Measurements from ENCODE around the gene HDGF. TPM values are rescaled to one million over a fixed set of nuclear protein-coding genes. Genes with fewer than 3 reads are reported as not detected.

The HDGF gene
- total and polyA plus RNA-seq, 2 donors (not counting 1 experiment from before 2014, with no cell fraction given) = 99.1 to 138 TPM

- H3K9ac ChIP-seq (ENCODE audit: insufficient read depth, low read length) = no peak overlapping the region
- peaks cover 15% of the 10 kb centered on the region for H3K4me1 ChIP-seq (ENCODE audit: control insufficient read depth, extremely low read depth, insufficient read depth, low read length)
- no peaks in the 10 kb centered on the region for H3K36me3 ChIP-seq (ENCODE audit: control insufficient read depth, insufficient read depth, low read length)
- H4K20me1 ChIP-seq (ENCODE audit: control insufficient read depth, extremely low read depth, insufficient read depth, low read length) = no peaks in the 10 kb centered on the region
- no peak for TF ChIP-seq CTCF (conservative IDR thresholded peaks at IDR 0.05 in 1 of 2, IDR thresholded peaks at IDR 0.05 in 1 of 2; ENCODE audit: low read depth in 1 of 2, low read length in 2 of 2)
- no peak for TF ChIP-seq EZH2 (IDR thresholded peaks at IDR 0.05; ENCODE audit: low read length, missing control alignments)
- DNase-seq (ENCODE audit: low read depth in 2 of 2) = no peak
- no peak overlapping the region for H2AFZ ChIP-seq (ENCODE audit: low read length)
- no peaks in the 10 kb centered on the region for H3K27me3 ChIP-seq (ENCODE audit: control insufficient read depth, insufficient read depth, low read length)
- H3K27ac ChIP-seq (ENCODE audit: insufficient read depth, low read length) = no peak overlapping the region
- no peak overlapping the region for H3K4me2 ChIP-seq (ENCODE audit: extremely low read depth, insufficient read depth, low read length)
- H3K79me2 ChIP-seq (ENCODE audit: control insufficient read depth, insufficient read depth, low read length) = no peaks in the 10 kb centered on the region
- H3K4me3 ChIP-seq (replicated peaks in 1 of 4; ENCODE audit: control extremely low read depth in 1 of 4, insufficient read depth in 1 of 4, low read depth in 3 of 4, low read length in 4 of 4) = no peak overlapping the region
- H3K9me3 ChIP-seq (ENCODE audit: control insufficient read depth, insufficient read depth, low read depth, low read length) = no peaks in the 10 kb centered on the region
Observed at GRCh38 chr1:156693848-156694689, 57.4 kb downstream of the HDGF start.

- H3K4me2 ChIP-seq (ENCODE audit: extremely low read depth, insufficient read depth, low read length) = no peak overlapping the region
- H3K79me2 ChIP-seq (ENCODE audit: control insufficient read depth, insufficient read depth, low read length) = no peaks in the 10 kb centered on the region
- no peak for DNase-seq (ENCODE audit: low read depth in 2 of 2)
- H3K27me3 ChIP-seq (ENCODE audit: control insufficient read depth, insufficient read depth, low read length) = no peaks in the 10 kb centered on the region
- no peak overlapping the region for H3K27ac ChIP-seq (ENCODE audit: insufficient read depth, low read length)
- peaks cover 15% of the 10 kb centered on the region for H3K4me1 ChIP-seq (ENCODE audit: control insufficient read depth, extremely low read depth, insufficient read depth, low read length)
- no peaks in the 10 kb centered on the region for H4K20me1 ChIP-seq (ENCODE audit: control insufficient read depth, extremely low read depth, insufficient read depth, low read length)
- no peaks in the 10 kb centered on the region for H3K36me3 ChIP-seq (ENCODE audit: control insufficient read depth, insufficient read depth, low read length)
- no peak overlapping the region for H3K9ac ChIP-seq (ENCODE audit: insufficient read depth, low read length)
- no peak overlapping the region for H2AFZ ChIP-seq (ENCODE audit: low read length)
- no peaks in the 10 kb centered on the region for H3K9me3 ChIP-seq (ENCODE audit: control insufficient read depth, insufficient read depth, low read depth, low read length)
- TF ChIP-seq EZH2 (IDR thresholded peaks at IDR 0.05; ENCODE audit: low read length, missing control alignments) (no peak), CTCF (conservative IDR thresholded peaks at IDR 0.05 in 1 of 2, IDR thresholded peaks at IDR 0.05 in 1 of 2; ENCODE audit: low read depth in 1 of 2, low read length in 2 of 2) (no peak)
- H3K4me3 ChIP-seq (replicated peaks in 1 of 4; ENCODE audit: control extremely low read depth in 1 of 4, insufficient read depth in 1 of 4, low read depth in 3 of 4, low read length in 4 of 4) = no peak overlapping the region
Observed at GRCh38 chr1:156692925-156693847, 58.3 kb downstream of the HDGF start.

- Histone ChIP-seq H3K27ac (ENCODE audit: insufficient read depth, low read length) (no peak overlapping the region), H3K36me3 (ENCODE audit: control insufficient read depth, insufficient read depth, low read length) (no peaks in the 10 kb centered on the region), H4K20me1 (ENCODE audit: control insufficient read depth, extremely low read depth, insufficient read depth, low read length) (no peaks in the 10 kb centered on the region), H2AFZ (ENCODE audit: low read length) (no peak overlapping the region), H3K9me3 (ENCODE audit: control insufficient read depth, insufficient read depth, low read depth, low read length) (no peaks in the 10 kb centered on the region), H3K4me3 (replicated peaks in 1 of 4; ENCODE audit: control extremely low read depth in 1 of 4, insufficient read depth in 1 of 4, low read depth in 3 of 4, low read length in 4 of 4) (no peak overlapping the region), H3K9ac (ENCODE audit: insufficient read depth, low read length) (no peak overlapping the region), H3K79me2 (ENCODE audit: control insufficient read depth, insufficient read depth, low read length) (no peaks in the 10 kb centered on the region), H3K4me1 (ENCODE audit: control insufficient read depth, extremely low read depth, insufficient read depth, low read length) (peaks cover 15% of the 10 kb centered on the region), H3K4me2 (ENCODE audit: extremely low read depth, insufficient read depth, low read length) (no peak overlapping the region), H3K27me3 (ENCODE audit: control insufficient read depth, insufficient read depth, low read length) (no peaks in the 10 kb centered on the region)
- DNase-seq (ENCODE audit: low read depth in 2 of 2) = no peak
- TF ChIP-seq CTCF (conservative IDR thresholded peaks at IDR 0.05 in 1 of 2, IDR thresholded peaks at IDR 0.05 in 1 of 2; ENCODE audit: low read depth in 1 of 2, low read length in 2 of 2) (no peak), EZH2 (IDR thresholded peaks at IDR 0.05; ENCODE audit: low read length, missing control alignments) (no peak)
Observed at GRCh38 chr1:156692441-156692924, 59.0 kb downstream of the HDGF start.
